Measurements from ENCODE around the gene SETD9. TPM values are rescaled to one million over a fixed set of nuclear protein-coding genes. Genes with fewer than 3 reads are reported as not detected.

Gene SETD9
- total and polyA plus RNA-seq, 2 experiments from 2014 or later: 13.1 to 19.2 TPM

DNA sequence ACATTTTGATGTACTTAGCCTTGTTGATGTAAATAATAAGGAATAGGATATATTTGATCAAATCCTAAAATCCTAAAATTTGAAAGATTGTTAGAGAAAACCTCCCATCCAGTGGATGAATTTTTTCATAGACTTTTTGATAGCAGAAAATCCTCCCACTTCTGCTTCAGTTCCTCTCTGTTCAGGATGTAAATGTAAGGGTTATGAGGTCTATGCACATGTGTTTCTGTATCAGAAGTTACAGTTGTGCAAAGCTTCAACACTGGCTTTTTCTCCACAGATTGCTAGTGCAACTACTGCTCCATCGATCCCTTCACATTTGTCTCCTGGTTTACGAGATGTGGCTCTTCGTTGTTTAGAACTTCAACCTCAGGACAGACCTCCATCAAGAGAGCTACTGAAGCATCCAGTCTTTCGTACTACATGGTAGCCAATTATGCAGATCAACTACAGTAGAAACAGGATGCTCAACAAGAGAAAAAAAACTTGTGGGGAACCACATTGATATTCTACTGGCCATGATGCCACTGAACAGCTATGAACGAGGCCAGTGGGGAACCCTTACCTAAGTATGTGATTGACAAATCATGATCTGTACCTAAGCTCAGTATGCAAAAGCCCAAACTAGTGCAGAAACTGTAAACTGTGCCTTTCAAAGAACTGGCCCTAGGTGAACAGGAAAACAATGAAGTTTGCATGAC, 16.0 kb upstream of the SETD9 start:
- no peaks in the 10 kb centered on the region for H3K27me3 Mint-ChIP-seq (ENCODE audit: insufficient read depth, low read depth, poor library complexity)
- H3K4me2 ChIP-seq: no peak overlapping the region
- H3K79me2 ChIP-seq (replicated peaks; ENCODE audit: insufficient read depth): no peaks in the 10 kb centered on the region
- H3K9me2 ChIP-seq (ENCODE audit: insufficient read depth): no peaks in the 10 kb centered on the region
- H3K4me1 Mint-ChIP-seq: no peaks in the 10 kb centered on the region
- peaks cover 35% of the 10 kb centered on the region; the same call in 2 of the 3 replicates for H3K36me3 Mint-ChIP-seq (ENCODE audit: low read depth)
- no peaks in the 10 kb centered on the region for H3K27me3 ChIP-seq (ENCODE audit: insufficient read depth)
- DNase-seq (ENCODE audit: low spot score) (no peak), ATAC-seq (no peak)
- no peak for TF ChIP-seq NANOG (IDR thresholded peaks at IDR 0.05; ENCODE audit: borderline replicate concordance)
- TF ChIP-seq, protein P1, sequence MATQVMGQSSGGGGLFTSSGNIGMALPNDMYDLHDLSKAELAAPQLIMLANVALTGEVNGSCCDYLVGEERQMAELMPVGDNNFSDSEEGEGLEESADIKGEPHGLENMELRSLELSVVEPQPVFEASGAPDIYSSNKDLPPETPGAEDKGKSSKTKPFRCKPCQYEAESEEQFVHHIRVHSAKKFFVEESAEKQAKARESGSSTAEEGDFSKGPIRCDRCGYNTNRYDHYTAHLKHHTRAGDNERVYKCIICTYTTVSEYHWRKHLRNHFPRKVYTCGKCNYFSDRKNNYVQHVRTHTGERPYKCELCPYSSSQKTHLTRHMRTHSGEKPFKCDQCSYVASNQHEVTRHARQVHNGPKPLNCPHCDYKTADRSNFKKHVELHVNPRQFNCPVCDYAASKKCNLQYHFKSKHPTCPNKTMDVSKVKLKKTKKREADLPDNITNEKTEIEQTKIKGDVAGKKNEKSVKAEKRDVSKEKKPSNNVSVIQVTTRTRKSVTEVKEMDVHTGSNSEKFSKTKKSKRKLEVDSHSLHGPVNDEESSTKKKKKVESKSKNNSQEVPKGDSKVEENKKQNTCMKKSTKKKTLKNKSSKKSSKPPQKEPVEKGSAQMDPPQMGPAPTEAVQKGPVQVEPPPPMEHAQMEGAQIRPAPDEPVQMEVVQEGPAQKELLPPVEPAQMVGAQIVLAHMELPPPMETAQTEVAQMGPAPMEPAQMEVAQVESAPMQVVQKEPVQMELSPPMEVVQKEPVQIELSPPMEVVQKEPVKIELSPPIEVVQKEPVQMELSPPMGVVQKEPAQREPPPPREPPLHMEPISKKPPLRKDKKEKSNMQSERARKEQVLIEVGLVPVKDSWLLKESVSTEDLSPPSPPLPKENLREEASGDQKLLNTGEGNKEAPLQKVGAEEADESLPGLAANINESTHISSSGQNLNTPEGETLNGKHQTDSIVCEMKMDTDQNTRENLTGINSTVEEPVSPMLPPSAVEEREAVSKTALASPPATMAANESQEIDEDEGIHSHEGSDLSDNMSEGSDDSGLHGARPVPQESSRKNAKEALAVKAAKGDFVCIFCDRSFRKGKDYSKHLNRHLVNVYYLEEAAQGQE (IDR thresholded peaks at IDR 0.05; ENCODE audit: unreplicated experiment): no peak
- TF ChIP-seq ZNF331 (CRISPR knock-in tag; IDR thresholded peaks at IDR 0.05; ENCODE audit: low read depth): no peak
- no peaks in the 10 kb centered on the region for H3F3A ChIP-seq (replicated peaks; ENCODE audit: low read depth)
- H3K4me1 ChIP-seq (ENCODE audit: insufficient read depth): no peaks in the 10 kb centered on the region
- no peak overlapping the region for H3K4me3 ChIP-seq
- H2AFZ ChIP-seq: no peak overlapping the region
- no peak overlapping the region for H3K27ac Mint-ChIP-seq
- H4K20me1 ChIP-seq (replicated peaks; ENCODE audit: insufficient read depth): no peaks in the 10 kb centered on the region; the same call in 1 of the 2 replicates
- no peak overlapping the region for H3K4me3 Mint-ChIP-seq
- H3K27ac ChIP-seq (ENCODE audit: low read depth): no peak overlapping the region
- no peaks in the 10 kb centered on the region; the same call in 2 of the 3 replicates for H3K9me3 Mint-ChIP-seq
- H3K36me3 ChIP-seq (ENCODE audit: insufficient read depth): 0 out of 2 replicates have a peak, but pooled peaks cover under 1% of the 10 kb centered on the region

DNA sequence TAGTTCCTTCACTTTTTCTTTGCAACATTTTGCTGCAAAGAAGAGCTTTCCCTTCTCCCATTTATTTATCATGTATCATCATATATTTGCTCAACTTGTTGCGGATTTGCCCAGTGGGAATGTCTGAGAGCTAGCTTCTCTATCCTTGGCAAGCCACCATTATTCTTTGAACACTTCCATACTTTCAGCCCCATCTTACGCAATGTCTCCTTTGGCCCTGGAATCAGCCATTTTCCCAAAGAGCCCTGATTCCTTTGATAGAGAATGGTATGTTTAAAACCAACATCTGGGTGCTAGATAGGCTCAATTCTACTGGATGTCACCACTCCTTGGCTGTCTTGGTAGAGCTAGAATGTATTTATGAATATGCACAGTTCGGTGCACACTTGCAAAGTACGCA, 12.6 kb upstream of the SETD9 start:
- no peak overlapping the region for H2AFZ ChIP-seq
- no peaks in the 10 kb centered on the region for H3K79me2 ChIP-seq (replicated peaks; ENCODE audit: insufficient read depth)
- no peak overlapping the region for H3K4me2 ChIP-seq
- Mint-ChIP-seq H3K4me3 (no peak overlapping the region), H3K4me1 (no peaks in the 10 kb centered on the region), H3K9me3 (no peaks in the 10 kb centered on the region; the same call in 2 of the 3 replicates), H3K27me3 (ENCODE audit: insufficient read depth, low read depth, poor library complexity) (no peaks in the 10 kb centered on the region), H3K36me3 (ENCODE audit: low read depth) (peaks cover 10% of the 10 kb centered on the region; the same call in 2 of the 3 replicates), H3K27ac (no peak overlapping the region)
- no peak overlapping the region for H3K27ac ChIP-seq (ENCODE audit: low read depth)
- no peaks in the 10 kb centered on the region for H3K4me1 ChIP-seq (ENCODE audit: insufficient read depth)
- H3K9me2 ChIP-seq (ENCODE audit: insufficient read depth): no peaks in the 10 kb centered on the region
- DNase-seq (ENCODE audit: low spot score) (no peak), ATAC-seq (no peak)
- no peaks in the 10 kb centered on the region for H3K27me3 ChIP-seq (ENCODE audit: insufficient read depth)
- no peak overlapping the region for H3K4me3 ChIP-seq
- H4K20me1 ChIP-seq (replicated peaks; ENCODE audit: insufficient read depth): no peaks in the 10 kb centered on the region
- H3F3A ChIP-seq (replicated peaks; ENCODE audit: low read depth): no peaks in the 10 kb centered on the region
- H3K36me3 ChIP-seq (ENCODE audit: insufficient read depth): no peaks in the 10 kb centered on the region
- TF ChIP-seq, protein P2, sequence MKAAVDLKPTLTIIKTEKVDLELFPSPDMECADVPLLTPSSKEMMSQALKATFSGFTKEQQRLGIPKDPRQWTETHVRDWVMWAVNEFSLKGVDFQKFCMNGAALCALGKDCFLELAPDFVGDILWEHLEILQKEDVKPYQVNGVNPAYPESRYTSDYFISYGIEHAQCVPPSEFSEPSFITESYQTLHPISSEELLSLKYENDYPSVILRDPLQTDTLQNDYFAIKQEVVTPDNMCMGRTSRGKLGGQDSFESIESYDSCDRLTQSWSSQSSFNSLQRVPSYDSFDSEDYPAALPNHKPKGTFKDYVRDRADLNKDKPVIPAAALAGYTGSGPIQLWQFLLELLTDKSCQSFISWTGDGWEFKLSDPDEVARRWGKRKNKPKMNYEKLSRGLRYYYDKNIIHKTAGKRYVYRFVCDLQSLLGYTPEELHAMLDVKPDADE (IDR thresholded peaks at IDR 0.05): no peak
- TF ChIP-seq POLR2AphosphoS5 (IDR thresholded peaks at IDR 0.05; ENCODE audit: low read depth) (no peak), EZH2 (IDR thresholded peaks at IDR 0.05; ENCODE audit: low read depth, unreplicated experiment) (no peak), CREB1 (CRISPR knock-in tag; IDR thresholded peaks at IDR 0.05; ENCODE audit: low read depth) (no peak), STAT1 (IDR thresholded peaks at IDR 0.05; ENCODE audit: unreplicated experiment) (no peak), ZNF331 (CRISPR knock-in tag; IDR thresholded peaks at IDR 0.05; ENCODE audit: low read depth) (no peak), EZH2phosphoT487 (IDR thresholded peaks at IDR 0.05; ENCODE audit: unreplicated experiment) (no peak), ZNF114 (CRISPR knock-in tag; IDR thresholded peaks at IDR 0.05) (no peak), JUNB (IDR thresholded peaks at IDR 0.05; ENCODE audit: unreplicated experiment) (no peak)
- TF ChIP-seq, protein P1 (IDR thresholded peaks at IDR 0.05; ENCODE audit: unreplicated experiment): no peak

Data from GM23338 (cell line).